Neuronal stem cell (in vitro differentiated cells): ENCODE data around the gene SMIM29.

Experiments used
- DNase-seq: peaks from one replicate; pipeline ENCODE4 v3.0.0-alpha.2; 2013; ENCODE audit warnings: low spot score
- H2AFZ ChIP-seq: one replicate; pipeline ENCODE4 v1.6.1; 2013; ENCODE audit warnings: mild to moderate bottlenecking, low read length, inconsistent platforms
- H2AK5ac ChIP-seq: 2 replicates; pipeline ENCODE4 v1.6.1; 2013; ENCODE audit warnings: low read depth, mild to moderate bottlenecking, inconsistent platforms, low read length, moderate library complexity, mixed read lengths
- H2BK120ac ChIP-seq: 2 replicates; pipeline ENCODE4 v1.6.1; 2013; ENCODE audit warnings: low read depth, mild to moderate bottlenecking, inconsistent platforms, low read length, moderate library complexity, mixed read lengths
- H2BK12ac ChIP-seq: one replicate; pipeline ENCODE4 v1.6.1; 2013; ENCODE audit warnings: low read length, inconsistent platforms
- H2BK15ac ChIP-seq: 2 replicates; pipeline ENCODE4 v1.6.1; 2013; ENCODE audit warnings: mild to moderate bottlenecking, low read length, inconsistent platforms, mixed read lengths
- H2BK5ac ChIP-seq: one replicate; pipeline ENCODE4 v1.6.1; 2013; ENCODE audit warnings: inconsistent platforms, mild to moderate bottlenecking, low read length, moderate library complexity
- H3K14ac ChIP-seq: one replicate; pipeline ENCODE4 v1.6.1; 2013; ENCODE audit warnings: low read length, inconsistent platforms
- H3K18ac ChIP-seq: 2 replicates; pipeline ENCODE4 v1.6.1; 2013; ENCODE audit warnings: low read length, inconsistent platforms
- H3K23ac ChIP-seq: 2 replicates; pipeline ENCODE4 v1.6.1; 2013; ENCODE audit warnings: low read depth, mild to moderate bottlenecking, mixed read lengths, low read length, inconsistent platforms; ENCODE audit not compliant: poor library complexity
- H3K27ac ChIP-seq: replicated peaks from 3 replicates; pipeline ENCODE4 v1.5.1; 2013; ENCODE audit warnings: low read length, inconsistent platforms
- H3K27me3 ChIP-seq, 3 experiments: 2 replicates each; pipeline ENCODE4 v1.6.1; 2013; ENCODE audit warnings: low read length in 3 of 3, mild to moderate bottlenecking in 2 of 3, inconsistent platforms in 1 of 3, low read depth in 1 of 3, mixed read lengths in 1 of 3, moderate library complexity in 1 of 3; ENCODE audit not compliant: control insufficient read depth in 3 of 3, insufficient read depth in 3 of 3
- H3K36me3 ChIP-seq, 2 donors: replicated peaks in 1 of 2; 2 replicates each; pipeline ENCODE4 v1.6.1; 2013; ENCODE audit warnings: low read length in 2 of 2; ENCODE audit not compliant: control insufficient read depth in 2 of 2, insufficient read depth in 2 of 2
- H3K4ac ChIP-seq: 2 replicates; pipeline ENCODE4 v1.6.1; 2013; ENCODE audit warnings: inconsistent platforms, mild to moderate bottlenecking, low read length, moderate library complexity
- H3K4me1 ChIP-seq, 2 donors: 1 replicate in 1 of 2; 2 replicates in 1 of 2; pipeline ENCODE4 v1.6.1; 2013; ENCODE audit warnings: low read length in 2 of 2, low read depth in 1 of 2; ENCODE audit not compliant: control insufficient read depth in 2 of 2, insufficient read depth in 1 of 2
- H3K4me2 ChIP-seq: one replicate; pipeline ENCODE4 v1.6.1; 2013; ENCODE audit warnings: mild to moderate bottlenecking, low read length, inconsistent platforms; ENCODE audit not compliant: insufficient read depth, poor library complexity, severe bottlenecking
- H3K4me3 ChIP-seq, 2 donors: 2 replicates each; pipeline ENCODE4 v1.5.1; 2013; ENCODE audit warnings: low read length in 2 of 2, mild to moderate bottlenecking in 2 of 2, inconsistent platforms in 1 of 2, moderate library complexity in 1 of 2
- H3K79me1 ChIP-seq: one replicate; pipeline ENCODE4 v1.6.1; 2013; ENCODE audit warnings: low read depth, mild to moderate bottlenecking, inconsistent platforms, low read length, moderate library complexity
- H3K9ac ChIP-seq: one replicate; pipeline ENCODE4 v1.6.1; 2013; ENCODE audit warnings: mild to moderate bottlenecking, low read depth, low read length, inconsistent platforms; ENCODE audit not compliant: poor library complexity
- H3K9me3 ChIP-seq, 2 donors: replicated peaks in 1 of 2; 2 replicates each; pipeline versions ENCODE3 to v1.6.1; 2013; ENCODE audit warnings: low read length in 2 of 2, mild to moderate bottlenecking in 2 of 2, inconsistent platforms in 1 of 2, low read depth in 1 of 2, mixed read lengths in 1 of 2, moderate library complexity in 1 of 2; ENCODE audit not compliant: control insufficient read depth in 2 of 2, insufficient read depth in 1 of 2
- H4K8ac ChIP-seq: one replicate; pipeline ENCODE4 v1.6.1; 2013; ENCODE audit warnings: low read depth, mild to moderate bottlenecking, inconsistent platforms, low read length, moderate library complexity
- H4K91ac ChIP-seq: one replicate; pipeline ENCODE4 v1.6.1; 2013; ENCODE audit warnings: low read length, low read depth, mild to moderate bottlenecking, inconsistent platforms; ENCODE audit not compliant: poor library complexity
- WGBS, 2 donors: extraction: QIAGEN DNeasy Blood & Tissue Kit; methylation state at CpG; one replicate each; pipeline ENCODE4 v1.1.7; 2013; ENCODE audit warnings: missing lambda C conversion rate in 2 of 2, mixed read lengths in 1 of 2; ENCODE audit not compliant: insufficient read length in 2 of 2, insufficient replicate concordance in 1 of 2; ENCODE audit errors: extremely low coverage in 2 of 2; 5-methylcytosine and 5-hydroxymethylcytosine counted together

The SMIM29 gene

DNA sequence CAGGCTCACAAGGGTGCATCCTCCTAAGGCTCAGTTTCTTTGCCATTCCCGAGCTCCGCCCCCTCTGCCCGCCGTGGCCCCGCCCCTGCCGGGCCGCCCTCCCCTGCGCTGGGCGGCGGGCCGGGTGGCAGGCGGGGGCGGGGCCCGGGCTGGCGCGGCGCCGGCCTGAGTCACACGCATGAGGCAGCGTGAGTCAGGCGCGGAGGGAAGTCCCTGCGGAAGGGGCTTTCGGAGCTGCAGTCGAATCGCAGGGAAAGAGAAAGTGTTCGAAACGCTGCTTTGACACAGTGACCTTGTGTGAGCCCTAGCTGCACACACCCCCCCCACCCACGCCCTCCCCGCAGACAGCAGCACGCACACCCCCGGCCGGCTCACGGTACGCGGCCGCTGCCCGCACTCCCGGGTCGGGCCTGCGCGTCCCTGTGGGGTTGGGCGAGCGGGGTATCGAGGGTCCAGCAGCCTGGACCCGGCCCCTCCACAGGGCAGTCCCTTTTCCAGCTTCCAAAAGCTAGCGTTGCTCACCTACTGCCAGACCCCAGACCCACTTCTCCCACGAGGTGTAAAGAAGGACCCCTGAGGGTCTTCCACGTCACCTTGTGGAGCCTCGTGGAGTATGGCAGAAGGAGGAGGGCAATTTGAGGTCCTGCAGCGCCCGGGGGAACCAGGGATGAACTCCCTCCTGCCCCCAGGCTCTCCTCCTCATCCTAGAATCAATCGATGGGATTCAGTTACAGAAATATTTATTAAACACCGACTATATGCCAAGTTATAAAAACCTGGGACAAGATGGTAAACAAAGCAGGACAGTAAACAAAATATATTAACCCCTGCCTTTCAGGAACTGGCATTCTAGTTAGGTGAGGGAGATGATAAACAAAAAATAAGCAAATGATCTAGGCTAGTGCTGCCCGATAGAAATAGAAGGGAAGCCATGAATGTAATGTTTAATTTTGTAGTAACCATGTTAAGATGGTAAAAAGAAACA lies 24.6 kb downstream of the SMIM29 start:
- Histone ChIP-seq H3K4ac (peak overlapping the region; percentile 93), H3K9me3 (no peaks in the 10 kb centered on the region), H3K4me1 (peaks cover 12 to 24% of the 10 kb centered on the region in 2 donors), H2AK5ac (peak overlapping the region; percentile 99), H2BK12ac (peak overlapping the region; percentile 46), H3K23ac (peak overlapping the region; percentile 96), H4K8ac (peak overlapping the region; percentile 72), H2BK15ac (peak overlapping the region; percentile 99), H3K27ac (peak overlapping the region; percentile 84), H3K79me1 (no peaks in the 10 kb centered on the region), H3K4me2 (peak overlapping the region; percentile 69), H3K27me3 (no peaks in the 10 kb centered on the region), H2AFZ (peak overlapping the region; percentile 92), H3K18ac (peak overlapping the region; percentile 98), H3K9ac (peak overlapping the region; percentile 77), H3K4me3 (peak overlapping the region; percentile 38 to 54), H2BK5ac (peak overlapping the region; percentile 91), H4K91ac (peak overlapping the region; percentile 94), H3K36me3 (no peaks in the 10 kb centered on the region), H3K14ac (no peak overlapping the region), H2BK120ac (peak overlapping the region; percentile 85)
- no CpG with 5 or more reads among the region's 55 CpGs for WGBS, 2 donors
- DNase-seq, result peak; percentile 85

GRCh38 chr6:34223381-34223955 lies 25.3 kb downstream of the SMIM29 start:
- Histone ChIP-seq H3K23ac (peak overlapping the region; percentile 1), H3K4me1 (peaks cover 12 to 23% of the 10 kb centered on the region in 2 donors), H3K27me3 (no peaks in the 10 kb centered on the region), H2BK12ac (peak overlapping the region; percentile 59), H2BK15ac (peak overlapping the region; percentile 50), H3K18ac (peak overlapping the region; percentile 88), H2AFZ (peak overlapping the region; percentile 92), H3K14ac (peak overlapping the region; percentile 47), H3K4me2 (peak overlapping the region; percentile 56), H3K27ac (peak overlapping the region; percentile 84), H2AK5ac (peak overlapping the region; percentile 65), H4K91ac (no peak overlapping the region), H3K79me1 (no peaks in the 10 kb centered on the region), H2BK120ac (peak overlapping the region; percentile 48), H3K4me3 (peak overlapping the region; percentile 54 to 72), H4K8ac (peak overlapping the region; percentile 44), H2BK5ac (no peak overlapping the region), H3K36me3 (no peaks in the 10 kb centered on the region), H3K9me3 (no peaks in the 10 kb centered on the region), H3K4ac (peak overlapping the region; percentile 5), H3K9ac (peak overlapping the region; percentile 71)
- WGBS, 2 donors, result no CpG with 5 or more reads among the region's 16 CpGs
- no peak for DNase-seq

DNA sequence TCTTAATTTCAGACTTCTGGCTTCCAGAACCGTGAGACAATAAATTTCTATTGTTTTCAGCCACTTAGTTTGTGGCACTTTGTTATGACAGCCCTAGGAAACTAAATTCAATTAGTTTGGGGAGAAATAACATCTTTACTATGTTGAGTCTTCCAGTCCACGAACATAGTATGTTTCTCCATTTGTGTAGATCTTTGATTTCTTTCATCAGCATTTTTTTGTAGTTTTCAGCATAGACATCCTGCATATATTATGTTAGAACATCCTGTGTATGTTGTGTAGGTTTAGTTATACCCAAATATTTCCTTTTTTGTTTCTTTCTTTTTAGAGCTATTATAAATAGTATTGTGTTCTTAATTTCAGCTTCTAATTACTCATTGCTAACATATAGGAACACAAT lies 30.1 kb downstream of the SMIM29 start:
- Histone ChIP-seq H2BK120ac (no peak overlapping the region), H3K4me2 (no peak overlapping the region), H3K27ac (no peak overlapping the region), H2BK5ac (no peak overlapping the region), H3K27me3 (no peaks in the 10 kb centered on the region), H3K79me1 (no peaks in the 10 kb centered on the region), H3K4ac (no peak overlapping the region), H3K18ac (no peak overlapping the region), H3K23ac (no peak overlapping the region), H4K91ac (no peak overlapping the region), H3K4me3 (no peak overlapping the region), H2AK5ac (no peak overlapping the region), H2AFZ (no peak overlapping the region), H2BK12ac (no peak overlapping the region), H3K14ac (no peak overlapping the region), H3K36me3 (no peaks in the 10 kb centered on the region), H2BK15ac (no peak overlapping the region), H3K9me3 (no peaks in the 10 kb centered on the region), H3K9ac (no peak overlapping the region), H3K4me1 (peaks cover 0 to 7% of the 10 kb centered on the region in 2 donors), H4K8ac (no peak overlapping the region)
- WGBS, 2 donors, result no CpG with 5 or more reads among the region's 2 CpGs
- DNase-seq, result no peak

DNA sequence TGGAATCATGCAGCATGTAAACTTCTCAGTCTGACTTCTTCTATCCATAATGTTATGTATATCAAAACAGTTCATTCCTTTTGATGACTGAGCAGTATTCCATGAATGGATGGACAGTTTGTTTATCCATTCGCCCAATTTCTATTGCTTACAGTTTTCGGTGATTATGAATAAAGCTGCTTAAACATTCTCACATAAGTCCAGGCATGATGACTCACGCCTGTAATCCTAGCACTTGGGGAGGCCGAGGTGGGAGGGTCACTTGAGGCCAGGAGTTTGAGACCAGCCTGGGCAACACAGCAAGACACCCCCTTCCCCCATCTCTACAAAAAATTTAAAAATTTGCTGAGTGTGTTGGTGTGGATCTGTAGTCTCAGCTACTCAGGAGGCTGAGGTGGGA lies 35.0 kb downstream of the SMIM29 start:
- no peak overlapping the region for H3K4me3 ChIP-seq
- no peak overlapping the region for H2BK120ac ChIP-seq
- no peak overlapping the region for H3K23ac ChIP-seq
- H4K91ac ChIP-seq, result no peak overlapping the region
- no peaks in the 10 kb centered on the region for H3K9me3 ChIP-seq
- no peak overlapping the region for H2BK12ac ChIP-seq
- H2BK15ac ChIP-seq, result no peak overlapping the region
- no peak overlapping the region for H2BK5ac ChIP-seq
- no peak overlapping the region for H3K9ac ChIP-seq
- H2AK5ac ChIP-seq, result no peak overlapping the region
- DNase-seq, result no peak
- H2AFZ ChIP-seq, result no peak overlapping the region
- no CpG with 5 or more reads among the region's 4 CpGs for WGBS, 2 donors
- no peaks in the 10 kb centered on the region for H3K36me3 ChIP-seq
- no peak overlapping the region for H3K27ac ChIP-seq
- no peaks in the 10 kb centered on the region for H3K4me1 ChIP-seq
- no peak overlapping the region for H3K14ac ChIP-seq
- no peak overlapping the region for H3K18ac ChIP-seq
- no peak overlapping the region for H3K4ac ChIP-seq
- no peak overlapping the region for H3K4me2 ChIP-seq
- no peaks in the 10 kb centered on the region for H3K79me1 ChIP-seq
- H4K8ac ChIP-seq, result no peak overlapping the region
- peaks cover 0 to 5% (median 0%) of the 10 kb centered on the region in 3 experiments for H3K27me3 ChIP-seq
